GM03348 (cell line): ENCODE measurements around the gene TMEM207.

ENCODE experiments used
- DNase-seq: peaks from one replicate; pipeline ENCODE4 v3.0.0; 2012; ENCODE audit warnings: low spot score

The TMEM207 gene

DNA sequence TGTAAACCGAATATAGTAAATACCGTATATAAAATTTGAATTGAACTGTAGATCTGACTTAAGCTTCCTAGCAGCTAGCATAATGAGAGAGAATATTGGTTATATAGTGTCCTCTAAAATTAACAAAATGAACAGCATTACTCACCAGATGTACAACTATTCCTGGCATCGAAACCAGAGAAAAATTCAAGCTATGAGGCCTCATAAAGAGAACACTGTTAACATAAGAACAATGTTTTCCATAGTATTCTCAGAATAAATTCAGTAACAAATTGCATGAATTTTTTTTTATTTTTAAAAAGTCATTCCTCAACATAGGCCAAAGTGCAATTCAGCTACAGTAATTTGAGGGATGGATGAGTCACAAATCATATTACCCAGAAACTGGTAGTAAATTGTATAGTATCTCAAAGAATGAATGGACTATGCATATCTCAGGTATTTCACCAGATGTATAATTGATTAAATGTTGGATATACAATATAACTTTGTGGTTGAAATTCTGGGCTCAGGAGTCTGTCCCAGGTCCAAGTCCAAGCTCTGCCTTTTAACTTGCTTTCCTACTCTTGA lies 5.0 kb downstream of the TMEM207 start:
- no peak for DNase-seq

DNA sequence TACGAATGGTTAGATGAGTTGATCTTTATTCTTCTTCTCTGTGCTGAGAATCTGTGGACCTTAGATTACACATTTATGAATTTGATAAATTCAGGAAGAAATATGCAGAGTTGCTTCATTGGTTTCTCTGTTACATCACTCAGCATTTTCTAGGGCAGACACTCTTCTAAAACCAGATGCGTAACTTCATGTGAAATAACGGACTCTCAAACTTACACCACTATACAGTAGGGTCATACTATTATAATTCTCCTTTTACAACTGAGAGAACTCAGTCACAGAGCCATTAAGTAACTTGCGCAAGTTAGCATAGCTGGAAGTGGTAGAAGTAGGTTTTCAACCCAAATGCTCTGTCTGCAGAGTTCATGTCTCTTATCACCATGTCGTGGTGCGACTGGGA lies 5.7 kb downstream of the TMEM207 start:
- no peak for DNase-seq

DNA sequence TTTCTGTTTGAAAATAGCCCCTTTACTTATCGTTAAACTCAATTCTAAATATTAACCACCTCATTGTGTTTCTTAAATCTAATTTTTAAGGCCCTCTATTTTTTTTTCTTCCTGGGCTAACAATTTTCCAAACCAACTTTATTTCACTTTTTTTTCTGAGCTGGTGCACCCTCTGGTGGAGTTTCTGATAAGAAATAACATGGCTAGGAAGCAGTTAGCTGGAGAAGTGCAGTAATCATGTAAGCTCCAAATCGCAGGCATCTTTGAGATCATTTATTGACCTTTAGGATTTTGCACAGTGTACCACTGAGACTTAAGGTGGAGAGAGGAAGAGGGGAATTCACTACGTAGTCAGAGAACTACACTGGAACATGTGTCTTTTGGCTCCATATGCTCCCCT lies 6.4 kb downstream of the TMEM207 start:
- peak; percentile 28 for DNase-seq

DNA sequence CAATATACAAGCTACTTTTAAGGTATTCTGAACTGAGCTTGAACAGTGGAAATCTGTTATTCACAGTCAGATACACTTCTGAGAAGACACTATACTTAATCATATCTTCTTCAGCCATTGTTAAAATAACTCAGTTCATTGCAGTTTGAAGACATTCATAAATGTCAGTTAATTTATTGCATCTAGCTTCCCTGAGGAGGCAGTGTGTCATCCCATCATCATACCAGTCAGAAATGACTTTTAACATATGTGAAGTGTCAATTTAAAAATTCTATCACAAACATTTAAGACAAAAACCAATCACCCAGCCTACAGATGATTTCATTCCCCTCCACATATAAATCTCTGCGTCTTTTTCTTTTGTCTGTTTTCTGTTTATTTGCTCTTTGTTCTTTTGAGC lies 7.5 kb downstream of the TMEM207 start:
- no peak for DNase-seq

DNA sequence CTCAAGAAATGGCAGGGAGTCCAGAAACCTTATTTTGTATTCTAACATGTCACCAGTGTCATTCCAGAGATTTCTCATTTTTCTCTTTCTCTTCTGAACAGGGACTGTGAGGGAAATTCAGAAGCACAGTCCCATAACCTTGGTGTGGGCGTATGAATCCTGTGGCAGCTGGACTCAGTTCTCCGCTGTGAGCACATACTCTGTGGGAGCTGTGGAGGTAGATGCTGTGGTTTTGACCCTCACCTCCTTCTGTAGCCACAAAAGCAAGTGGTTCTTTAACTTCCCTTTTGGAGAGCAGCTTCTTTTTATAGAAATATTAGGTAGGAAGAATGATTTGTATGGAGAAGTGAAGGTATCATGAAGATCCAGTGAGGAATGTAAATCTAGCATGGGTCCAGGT lies 13.4 kb downstream of the TMEM207 start:
- no peak for DNase-seq

DNA sequence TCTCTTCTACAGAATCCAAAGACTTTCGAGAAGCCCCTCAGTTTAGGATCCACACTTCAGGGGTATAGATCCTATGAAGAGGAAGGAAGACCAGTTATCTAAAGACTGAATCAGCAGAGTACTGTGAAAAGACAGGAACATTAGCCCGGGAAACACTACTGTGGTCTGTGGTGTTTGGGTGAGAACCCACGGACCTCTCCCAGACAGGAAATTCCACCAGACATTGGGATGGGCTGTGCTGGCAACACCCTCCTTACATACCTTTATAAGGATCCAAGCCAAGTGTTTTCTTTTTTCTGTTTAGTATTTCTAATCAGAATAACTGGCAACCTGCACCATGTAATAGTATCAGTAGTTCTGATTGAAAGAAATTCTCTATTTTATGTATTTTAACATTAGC lies 14.1 kb downstream of the TMEM207 start:
- DNase-seq, result peak; percentile 24

DNA sequence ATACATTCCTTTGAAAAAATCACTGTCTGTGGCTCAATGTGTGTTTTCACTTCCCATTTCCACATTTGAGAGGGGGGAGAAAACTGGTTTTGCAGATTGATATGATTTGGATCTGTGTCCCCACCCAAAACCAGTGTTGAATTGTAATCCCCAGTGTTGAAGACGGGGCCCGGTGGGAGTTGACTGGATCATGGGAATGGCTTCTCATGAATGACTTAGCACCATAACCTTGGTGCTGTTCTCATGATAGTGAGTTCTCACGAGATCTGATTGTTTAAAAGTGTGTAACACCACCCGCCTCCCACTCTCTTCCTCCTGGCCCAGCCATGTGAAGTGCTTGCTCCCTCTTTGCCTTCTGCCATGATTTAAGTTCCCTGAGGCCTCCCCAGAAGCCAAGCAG lies 16.1 kb downstream of the TMEM207 start:
- DNase-seq, result no peak

DNA sequence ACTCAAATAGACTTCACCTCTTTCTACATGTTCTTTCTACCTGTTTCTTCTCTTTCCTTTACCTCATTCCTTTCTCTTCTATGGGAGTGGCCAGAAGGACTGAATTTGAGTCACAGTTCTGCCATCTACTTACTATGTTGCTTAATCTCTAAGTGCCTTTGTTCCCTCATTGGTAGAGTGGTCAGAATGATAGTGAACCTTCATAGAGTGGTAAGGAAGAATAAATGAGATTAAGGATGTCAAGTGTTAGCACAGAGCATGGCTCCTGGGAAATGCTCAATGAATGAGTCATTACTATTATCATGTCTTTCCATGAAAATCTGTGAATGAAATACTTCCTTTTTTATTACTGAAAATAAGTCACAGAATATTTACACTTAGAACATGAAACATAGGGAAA lies 17.5 kb downstream of the TMEM207 start:
- peak; percentile 17 for DNase-seq

DNA sequence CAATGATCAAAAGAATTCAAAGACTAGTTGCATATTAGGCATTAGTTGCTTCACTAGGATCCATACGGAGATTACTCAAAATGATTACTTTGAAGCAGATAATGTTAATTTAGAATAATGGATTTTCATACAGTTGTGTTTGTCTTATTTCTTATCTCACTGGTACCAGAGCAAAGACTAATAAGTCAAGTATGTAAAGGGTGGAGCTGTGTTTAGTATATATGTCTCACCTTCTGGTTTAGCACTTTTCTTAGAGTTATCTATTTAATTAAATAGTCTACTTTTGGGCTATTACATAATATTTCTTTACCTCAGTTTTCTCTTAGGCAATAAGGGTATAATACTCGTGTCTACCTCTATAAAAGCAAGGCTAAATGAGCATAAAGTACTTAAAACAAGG lies 18.8 kb downstream of the TMEM207 start:
- DNase-seq, result no peak

DNA sequence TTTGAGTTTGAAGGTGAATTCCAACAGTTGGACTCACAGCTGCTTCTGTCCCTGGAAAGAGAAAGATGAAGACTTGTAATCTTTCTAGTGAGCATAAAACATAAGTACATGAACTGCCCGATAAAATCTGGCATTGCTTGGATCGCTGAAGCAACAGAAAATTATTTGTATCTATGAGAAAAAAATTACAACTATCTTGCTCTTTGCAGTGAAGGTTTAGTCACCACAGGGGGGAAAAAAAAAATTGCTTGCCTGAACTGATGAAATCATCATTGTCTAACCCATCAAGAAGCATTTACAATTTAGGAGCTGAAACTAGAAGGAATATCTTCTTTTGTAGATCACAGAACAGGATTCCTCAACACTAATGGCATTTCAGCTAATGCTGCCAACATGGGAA lies 20.0 kb downstream of the TMEM207 start:
- no peak for DNase-seq

DNA sequence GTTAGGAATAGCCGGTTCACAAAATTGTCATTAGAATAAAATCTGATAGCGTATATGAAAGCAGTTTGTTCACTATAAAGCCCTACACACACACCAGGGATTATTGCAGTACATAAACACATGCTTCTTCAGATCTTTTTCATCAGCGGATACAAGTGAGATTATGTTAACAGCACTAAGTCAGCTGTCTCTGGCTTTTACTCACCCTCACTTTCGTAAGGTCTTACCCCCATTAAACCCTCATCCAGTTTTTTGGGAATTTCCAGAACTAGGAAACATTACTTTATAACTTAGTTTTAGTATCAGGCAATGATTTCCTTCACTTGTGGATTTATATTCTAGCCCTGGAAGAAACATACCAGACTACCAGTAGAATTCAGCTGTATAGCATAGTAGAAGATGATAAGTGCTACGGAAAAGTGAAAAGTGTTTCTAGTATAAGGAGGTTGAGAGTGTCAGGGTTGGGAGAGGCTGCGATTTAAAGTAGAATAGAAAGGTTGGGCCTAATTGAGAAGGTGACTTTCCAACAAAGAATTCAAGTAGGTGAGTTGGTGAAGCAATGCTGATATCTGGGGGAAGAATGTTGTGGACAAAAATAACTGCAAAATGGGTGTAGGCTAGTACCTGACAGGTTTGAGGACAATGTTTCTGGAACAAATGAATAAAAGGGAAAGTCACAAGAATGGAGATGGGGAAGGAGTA lies 22.7 kb downstream of the TMEM207 start:
- no peak for DNase-seq

DNA sequence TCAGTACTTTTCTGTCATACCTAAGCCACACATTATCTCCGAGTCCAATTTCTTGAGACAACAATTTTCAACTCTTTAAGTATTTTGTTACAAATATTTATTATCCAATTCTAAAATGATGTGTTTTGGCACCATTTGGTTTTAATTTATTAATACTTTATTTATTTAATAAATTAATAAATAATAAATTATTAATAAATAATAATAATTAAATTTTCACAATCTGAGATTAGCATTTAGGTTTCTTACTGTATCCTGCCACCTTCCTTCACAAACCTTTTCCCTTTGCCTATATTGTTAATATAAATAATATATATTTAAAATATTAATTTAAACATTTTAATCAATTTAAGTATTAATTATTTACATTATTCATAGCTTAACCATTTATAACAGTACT lies 23.9 kb downstream of the TMEM207 start:
- no peak for DNase-seq

DNA sequence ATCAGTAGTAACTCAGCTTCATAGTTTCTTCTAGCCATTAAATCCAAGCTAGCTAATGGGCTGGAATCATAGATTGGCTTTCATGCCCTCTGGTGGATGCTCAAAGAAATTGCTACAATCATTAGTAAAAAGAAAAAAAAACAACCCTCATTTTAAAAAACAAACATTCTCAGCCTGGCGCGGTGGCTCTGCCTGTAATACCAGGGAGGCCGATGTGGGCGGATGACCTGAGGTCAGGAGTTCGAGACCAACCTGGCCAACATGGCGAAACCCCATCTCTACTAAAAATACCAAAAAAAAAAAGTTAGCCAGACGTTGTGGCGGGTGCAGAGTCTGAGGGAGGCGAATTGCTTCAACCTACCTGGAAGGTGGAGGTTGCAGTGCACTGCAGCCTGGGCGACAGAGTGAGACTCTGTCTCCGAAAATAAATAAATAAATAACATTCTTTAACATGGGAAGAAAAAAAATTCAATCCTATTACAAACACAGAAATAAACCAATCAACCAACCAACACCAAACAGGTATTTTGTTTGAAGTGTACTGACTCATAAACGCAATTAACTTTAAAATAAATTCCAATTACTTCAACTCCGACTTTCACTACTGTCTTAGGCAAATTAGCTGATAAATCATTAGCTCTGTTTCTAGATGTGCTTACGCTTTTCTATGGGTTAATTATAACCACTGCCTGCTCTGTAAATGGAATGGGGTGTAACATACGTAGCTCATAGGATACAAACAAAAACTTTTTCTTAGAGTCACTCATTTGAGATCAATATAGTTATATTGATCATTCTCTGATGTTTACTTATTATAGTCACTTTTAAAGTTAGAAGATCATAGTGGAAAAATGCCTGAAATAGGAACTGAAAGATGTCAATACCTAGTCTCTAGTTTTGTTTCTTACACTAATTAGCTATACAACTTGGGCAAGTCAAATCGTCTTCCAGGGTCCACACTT lies 24.9 kb downstream of the TMEM207 start:
- DNase-seq, result peak; percentile 66

DNA sequence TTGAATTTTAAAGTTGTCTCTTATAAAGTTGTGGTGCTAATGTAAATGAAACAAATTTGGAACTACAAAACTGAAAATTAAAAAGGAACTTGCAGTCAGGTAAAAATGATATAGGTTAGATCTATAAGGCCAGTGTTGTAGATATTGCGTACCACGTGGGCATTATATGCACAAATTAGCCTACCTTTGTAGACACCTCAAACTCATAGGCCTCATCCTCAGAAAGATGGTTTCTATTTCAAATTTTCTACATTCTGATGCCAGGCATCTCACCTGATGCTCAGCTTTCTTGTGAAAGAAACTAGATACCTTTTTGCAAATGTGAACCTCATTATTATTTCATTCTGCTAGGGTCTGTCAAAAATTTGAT lies 25.6 kb downstream of the TMEM207 start:
- DNase-seq, result no peak

DNA sequence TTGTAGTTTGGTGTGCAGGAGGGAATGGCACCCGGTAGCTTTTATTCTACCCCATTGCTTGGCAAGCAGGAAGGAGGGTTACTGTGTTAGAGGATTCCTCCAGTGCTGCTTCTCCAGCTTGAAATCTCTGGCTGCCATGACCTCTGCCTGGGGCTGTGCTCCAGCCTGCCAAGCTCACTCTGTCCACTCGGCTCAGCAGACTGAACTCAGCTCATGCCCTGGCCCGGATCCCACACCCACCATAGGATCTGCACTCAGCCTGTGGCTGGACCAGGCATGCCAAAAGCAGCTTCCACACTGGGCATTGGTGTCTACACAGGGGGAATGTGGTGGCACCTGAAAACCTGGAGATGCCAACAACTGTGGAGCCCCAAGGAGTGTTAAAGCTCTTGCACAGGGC lies 35.4 kb downstream of the TMEM207 start:
- DNase-seq, result no peak

DNA sequence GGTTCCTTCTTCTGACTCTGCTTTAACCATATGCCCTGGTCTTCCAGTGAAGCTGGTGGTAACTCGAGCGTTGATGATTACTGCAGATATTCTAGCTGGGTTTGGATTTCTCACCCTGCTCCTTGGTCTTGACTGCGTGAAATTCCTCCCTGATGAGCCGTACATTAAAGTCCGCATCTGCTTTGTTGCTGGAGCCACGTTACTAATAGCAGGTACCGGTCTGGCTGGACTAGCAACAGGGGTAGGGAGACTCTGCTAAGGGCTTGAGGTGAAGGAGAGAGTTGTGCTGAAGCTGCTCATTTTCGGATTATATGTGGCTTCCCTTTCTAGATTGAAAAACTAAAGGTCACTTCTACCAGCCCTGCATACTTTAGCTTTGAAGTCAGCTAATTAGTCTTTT lies 45.0 kb downstream of the TMEM207 start:
- no peak for DNase-seq

DNA sequence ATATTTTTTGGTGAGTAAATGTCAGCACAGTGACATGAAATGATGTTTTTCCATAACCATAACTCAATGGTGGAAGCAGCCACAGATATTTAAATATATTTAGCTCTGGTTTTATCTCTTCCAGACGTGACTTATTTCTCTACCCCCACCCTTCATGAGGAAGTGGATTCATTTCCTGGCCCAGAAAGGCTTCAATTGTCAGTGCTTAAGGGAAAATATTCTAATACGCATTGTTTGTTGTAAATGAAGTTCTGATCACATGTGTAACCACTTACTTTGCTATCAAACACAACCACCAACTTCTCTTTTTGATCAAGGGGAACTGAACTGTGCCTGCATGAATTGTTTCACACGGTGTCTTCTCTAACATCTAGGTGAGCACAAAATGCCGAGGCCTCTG lies 47.7 kb downstream of the TMEM207 start:
- no peak for DNase-seq

DNA sequence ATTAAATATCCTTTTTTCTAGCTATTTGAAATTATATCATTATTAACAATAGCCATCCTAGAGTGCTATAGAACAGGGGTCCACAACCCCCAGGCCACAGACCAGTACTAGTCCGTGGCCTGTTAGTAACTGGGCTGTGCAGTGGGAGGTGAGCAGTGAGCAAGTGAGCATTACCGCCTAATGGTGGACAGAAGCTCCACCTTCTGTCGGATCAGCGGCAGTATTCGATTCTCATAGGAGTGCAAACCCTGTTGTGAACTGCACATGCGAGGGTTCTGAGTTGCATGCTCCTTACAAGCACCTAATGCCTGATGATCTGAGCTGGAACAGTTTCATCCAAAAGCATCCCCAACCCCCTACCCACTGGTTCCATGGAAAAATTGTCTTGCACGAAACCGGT lies 50.0 kb downstream of the TMEM207 start:
- DNase-seq, result no peak

DNA sequence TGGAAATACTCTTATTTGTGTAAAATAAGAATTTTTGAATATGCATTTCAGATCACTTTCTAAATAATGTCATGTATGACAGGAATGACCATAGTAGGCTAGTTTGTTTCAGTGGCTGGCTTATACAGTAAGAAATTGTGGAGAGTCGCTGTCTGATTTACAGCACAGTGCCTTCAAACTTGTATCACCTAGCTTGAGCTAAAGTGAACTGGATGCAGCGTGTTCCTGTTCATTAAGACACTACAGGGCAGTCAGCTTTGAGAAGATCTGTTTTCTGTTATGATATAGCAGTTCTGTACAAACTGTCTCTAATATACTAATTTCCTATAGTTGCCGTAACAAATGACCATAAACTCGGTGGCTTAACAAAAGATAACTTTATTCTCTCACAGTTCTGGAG lies 51.8 kb downstream of the TMEM207 start:
- DNase-seq, result no peak

DNA sequence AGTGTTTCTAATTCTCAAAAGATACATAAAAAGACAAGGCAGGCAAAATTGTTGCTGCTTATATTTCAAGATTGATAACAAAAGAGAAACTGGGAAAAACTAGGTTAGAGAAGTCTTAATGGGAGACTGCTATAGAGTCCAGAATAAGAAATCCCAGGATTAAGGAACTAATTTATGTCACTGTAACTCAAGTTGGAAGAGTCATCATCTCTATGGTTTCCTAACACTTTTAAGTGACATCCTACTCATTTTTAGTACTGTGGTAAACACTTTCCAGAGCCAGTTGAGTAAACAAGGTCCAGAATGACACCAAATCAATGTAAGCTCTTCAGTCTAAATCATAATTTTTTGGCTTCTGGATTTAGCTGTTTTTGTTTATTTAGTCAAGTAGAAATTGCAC lies 53.7 kb downstream of the TMEM207 start:
- DNase-seq, result no peak

DNA sequence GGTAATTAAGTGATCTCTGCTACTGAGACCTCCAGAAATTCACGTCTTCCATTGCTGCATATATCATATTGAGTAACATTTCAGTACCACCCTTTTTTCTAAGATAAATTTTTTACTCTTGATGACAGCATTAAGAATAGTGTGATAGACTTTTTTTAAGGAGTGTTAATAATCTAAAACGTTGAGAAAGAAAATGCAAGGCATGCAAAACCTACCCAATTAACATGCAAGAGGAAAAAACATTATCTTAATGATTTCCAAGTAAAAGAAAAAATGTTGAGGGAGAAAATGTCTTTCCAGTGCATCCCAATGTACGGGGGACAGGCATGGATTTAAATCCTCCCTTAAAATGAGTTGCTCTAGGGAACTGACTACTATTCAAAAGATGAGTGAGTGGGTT lies 61.0 kb downstream of the TMEM207 start:
- no peak for DNase-seq

DNA sequence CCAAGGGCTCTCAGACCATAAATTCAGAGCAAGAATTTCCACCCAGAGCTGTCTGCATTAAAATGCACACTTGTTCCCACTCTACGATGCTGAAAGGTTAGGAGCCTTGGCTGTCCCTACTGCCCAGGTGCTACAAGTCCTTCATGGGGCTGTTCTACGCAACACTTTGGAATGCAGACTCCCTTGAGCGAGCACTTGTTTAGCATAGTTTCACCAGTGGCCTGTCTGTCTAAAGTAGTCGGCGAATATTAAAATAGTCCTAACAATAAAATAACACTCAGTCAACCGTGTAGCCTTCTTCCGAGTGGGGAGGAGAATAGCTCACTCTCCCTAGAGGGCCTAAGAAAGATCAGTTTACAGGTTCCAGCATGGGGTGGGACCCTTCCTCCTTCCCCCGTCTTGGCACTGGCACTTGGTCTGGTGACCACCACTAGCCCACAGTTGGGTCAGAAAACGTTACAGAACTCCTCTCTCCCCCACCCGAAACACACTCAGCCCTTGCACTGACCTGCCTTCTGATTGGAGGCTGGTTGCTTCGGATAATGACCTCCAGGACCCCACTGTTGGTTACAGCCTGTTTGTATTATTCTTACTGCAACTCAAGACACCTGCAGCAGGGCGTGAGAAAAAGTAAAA lies 62.0 kb downstream of the TMEM207 start, which contains the start of gene CLDN16:
Gene CLDN16 (plus strand): TSS at position 586 of the 636 bp plus-strand sequence. CDS start 167 bp downstream, outside the sequence.
- no peak for DNase-seq
